ENCODE results near the gene ANGPTL4.

- TF ChIP-seq CTCF (conservative IDR thresholded peaks at IDR 0.05; ENCODE audit: low read depth, low read length): no peak
- TF ChIP-seq EZH2 (IDR thresholded peaks at IDR 0.05; ENCODE audit: borderline replicate concordance, low read depth, low read length, poor library complexity, severe bottlenecking): no peak
These were observed 29.4 kb downstream of the ANGPTL4 start for GRCh38 chr19:8393192-8393870.

Data from A673 (cell line).